HG02840 (cell line): ENCODE results near the gene SPDYE2.
"Not testable (repeated sequence)": the region's sequence is repeated elsewhere in the genome, so short reads cannot be mapped to it uniquely, and the experiment has no call there.

ENCODE experiments used
- ATAC-seq: cut with Tn5 transposase; IDR thresholded peaks from one replicate; pipeline ENCODE4 v1.9.1; 2021; ENCODE audit warnings: mild to moderate bottlenecking, moderate library complexity, moderate number of reproducible peaks; ENCODE audit not compliant: unreplicated experiment, low FRiP score

SPDYE2 gene

GRCh38 chr7:102596036-102596435 is 45.0 kb downstream of the SPDYE2 start:
- not testable (repeated sequence) for ATAC-seq

GRCh38 chr7:102599699-102600098 is 48.7 kb downstream of the SPDYE2 start:
- ATAC-seq: not testable (repeated sequence)

- ATAC-seq: not testable (repeated sequence)
Measured at GRCh38 chr7:102602317-102602716, 51.3 kb downstream of the SPDYE2 start.

- not testable (repeated sequence) for ATAC-seq
Measured at GRCh38 chr7:102604431-102605145, 53.6 kb downstream of the SPDYE2 start.

GRCh38 chr7:102606848-102607247 is 55.8 kb downstream of the SPDYE2 start:
- ATAC-seq: not testable (repeated sequence)

- ATAC-seq: not testable (repeated sequence)
Measured at GRCh38 chr7:102609734-102610133, 58.7 kb downstream of the SPDYE2 start.

- ATAC-seq: not testable (repeated sequence)
Measured at GRCh38 chr7:102610441-102610840, 59.4 kb downstream of the SPDYE2 start.

GRCh38 chr7:102611013-102611674 is 60.1 kb downstream of the SPDYE2 start:
- peak; percentile 27 for ATAC-seq

- not testable (repeated sequence) for ATAC-seq
Measured at GRCh38 chr7:102611675-102612325, 60.8 kb downstream of the SPDYE2 start.
